ENCODE results near the gene FAM25A.

FAM25A gene

DNA sequence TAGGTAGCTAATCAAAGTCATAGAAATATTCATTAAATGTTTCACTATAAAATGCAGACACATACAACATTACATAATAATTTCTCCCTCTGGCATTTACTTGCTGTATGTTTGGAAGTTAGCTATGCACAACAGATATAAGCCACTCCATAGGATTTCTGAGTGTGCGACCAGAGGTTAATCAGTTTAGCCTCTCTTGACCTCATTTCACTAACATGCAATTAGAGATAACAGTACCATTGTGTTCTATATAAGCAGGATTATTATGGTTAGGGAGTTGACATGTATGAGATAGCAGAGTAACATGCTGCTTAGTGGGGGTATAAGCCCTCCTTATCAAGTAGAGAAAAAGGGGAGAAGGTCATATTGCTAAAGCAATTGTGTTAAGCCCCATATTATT is 48.2 kb downstream of the FAM25A start:
- no peaks in the 10 kb centered on the region for H3K27me3 ChIP-seq (replicated peaks)
- DNase-seq: no peak
- H3K27ac ChIP-seq: no peak overlapping the region
- in situ Hi-C loops (cut with HindIII; ENCODE audit: low pct_ligation_motif_present, low sequenced_read_pairs): no loop called here
- H3K36me3 ChIP-seq (replicated peaks): peaks cover 34% of the 10 kb centered on the region
- no peak overlapping the region for H3K4me3 ChIP-seq (ENCODE audit: low read depth, low read length)
- TF ChIP-seq, protein P1, sequence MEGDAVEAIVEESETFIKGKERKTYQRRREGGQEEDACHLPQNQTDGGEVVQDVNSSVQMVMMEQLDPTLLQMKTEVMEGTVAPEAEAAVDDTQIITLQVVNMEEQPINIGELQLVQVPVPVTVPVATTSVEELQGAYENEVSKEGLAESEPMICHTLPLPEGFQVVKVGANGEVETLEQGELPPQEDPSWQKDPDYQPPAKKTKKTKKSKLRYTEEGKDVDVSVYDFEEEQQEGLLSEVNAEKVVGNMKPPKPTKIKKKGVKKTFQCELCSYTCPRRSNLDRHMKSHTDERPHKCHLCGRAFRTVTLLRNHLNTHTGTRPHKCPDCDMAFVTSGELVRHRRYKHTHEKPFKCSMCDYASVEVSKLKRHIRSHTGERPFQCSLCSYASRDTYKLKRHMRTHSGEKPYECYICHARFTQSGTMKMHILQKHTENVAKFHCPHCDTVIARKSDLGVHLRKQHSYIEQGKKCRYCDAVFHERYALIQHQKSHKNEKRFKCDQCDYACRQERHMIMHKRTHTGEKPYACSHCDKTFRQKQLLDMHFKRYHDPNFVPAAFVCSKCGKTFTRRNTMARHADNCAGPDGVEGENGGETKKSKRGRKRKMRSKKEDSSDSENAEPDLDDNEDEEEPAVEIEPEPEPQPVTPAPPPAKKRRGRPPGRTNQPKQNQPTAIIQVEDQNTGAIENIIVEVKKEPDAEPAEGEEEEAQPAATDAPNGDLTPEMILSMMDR (IDR thresholded peaks at IDR 0.05; ENCODE audit: low read depth, low read length, missing control alignments): no peak

- Histone ChIP-seq H3K4me3 (ENCODE audit: low read depth, low read length) (no peak overlapping the region), H3K27me3 (replicated peaks) (no peaks in the 10 kb centered on the region), H3K27ac (no peak overlapping the region), H3K36me3 (replicated peaks) (peaks cover 17% of the 10 kb centered on the region)
- DNase-seq: no peak
- TF ChIP-seq, protein P1 (IDR thresholded peaks at IDR 0.05; ENCODE audit: low read depth, low read length, missing control alignments): no peak
- in situ Hi-C loops (cut with HindIII; ENCODE audit: low pct_ligation_motif_present, low sequenced_read_pairs): no loop called here
Measured at GRCh38 chr10:87072449-87072848, 52.4 kb downstream of the FAM25A start.
